ENCODE data around the gene ELK3.

The ELK3 gene

GRCh38 chr12:96166765-96167164 lies 27.4 kb upstream of the ELK3 start:
- Histone ChIP-seq H3K4me1 (ENCODE audit: control insufficient read depth in 1 of 2, insufficient read depth in 2 of 2, low read length in 2 of 2) (no peaks in the 10 kb centered on the region), H3K27ac (ENCODE audit: low read depth, low read length) (no peak overlapping the region), H3K27me3 (ENCODE audit: control insufficient read depth in 1 of 2, insufficient read depth in 2 of 2, low read length in 2 of 2) (no peaks in the 10 kb centered on the region)

DNA sequence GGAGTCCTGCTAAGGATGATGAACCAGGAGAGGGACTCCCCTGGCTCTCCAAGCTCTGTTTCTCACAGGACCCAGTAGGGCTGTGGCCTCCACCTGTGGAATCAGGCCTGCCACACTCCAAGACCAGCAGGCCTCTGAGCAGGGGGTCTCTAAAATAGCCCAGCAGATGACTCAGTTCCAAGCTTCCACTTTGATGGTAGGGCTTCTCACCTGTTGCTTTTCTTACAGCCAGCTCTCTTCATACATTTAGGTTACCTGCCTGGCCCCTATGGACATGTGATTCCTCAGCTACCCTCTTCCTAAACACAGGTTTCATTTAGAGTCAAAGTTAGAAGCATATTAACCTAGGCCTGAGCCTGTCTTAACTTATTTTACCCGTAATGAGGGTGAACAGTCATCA lies 26.7 kb upstream of the ELK3 start:
- H3K27ac ChIP-seq (ENCODE audit: low read depth, low read length): no peak overlapping the region
- H3K9me3 ChIP-seq (ENCODE audit: control insufficient read depth in 1 of 2, low read length in 2 of 2): no peaks in the 10 kb centered on the region
- no peak overlapping the region for H3K4me3 ChIP-seq (ENCODE audit: low read depth in 1 of 2, low read length in 2 of 2)
- no peaks in the 10 kb centered on the region for H3K36me3 ChIP-seq (ENCODE audit: control insufficient read depth in 1 of 2, insufficient read depth in 2 of 2, low read length in 2 of 2)
- H3K9ac ChIP-seq (ENCODE audit: low read depth in 1 of 2, low read length in 2 of 2): no peak overlapping the region
- no peaks in the 10 kb centered on the region for H3K4me1 ChIP-seq (ENCODE audit: control insufficient read depth in 1 of 2, insufficient read depth in 2 of 2, low read length in 2 of 2)
- no peaks in the 10 kb centered on the region for H3K27me3 ChIP-seq (ENCODE audit: control insufficient read depth in 1 of 2, insufficient read depth in 2 of 2, low read length in 2 of 2)

More at GRCh38 chr12:96166765-96167164, 27.4 kb upstream of the ELK3 start:
- Histone ChIP-seq H3K9me3 (ENCODE audit: control insufficient read depth in 1 of 2, low read length in 2 of 2) (no peaks in the 10 kb centered on the region), H3K36me3 (ENCODE audit: control insufficient read depth in 1 of 2, insufficient read depth in 2 of 2, low read length in 2 of 2) (no peaks in the 10 kb centered on the region), H3K4me3 (ENCODE audit: low read depth in 1 of 2, low read length in 2 of 2) (no peak overlapping the region), H3K9ac (ENCODE audit: low read depth in 1 of 2, low read length in 2 of 2) (no peak overlapping the region)

GRCh38 chr12:96170328-96170727 lies 23.8 kb upstream of the ELK3 start:
- no peaks in the 10 kb centered on the region for H3K36me3 ChIP-seq (ENCODE audit: control insufficient read depth in 1 of 2, insufficient read depth in 2 of 2, low read length in 2 of 2)
- no peaks in the 10 kb centered on the region for H3K4me1 ChIP-seq (ENCODE audit: control insufficient read depth in 1 of 2, insufficient read depth in 2 of 2, low read length in 2 of 2)
- no peaks in the 10 kb centered on the region for H3K9me3 ChIP-seq (ENCODE audit: control insufficient read depth in 1 of 2, low read length in 2 of 2)
- H3K27me3 ChIP-seq (ENCODE audit: control insufficient read depth in 1 of 2, insufficient read depth in 2 of 2, low read length in 2 of 2): no peaks in the 10 kb centered on the region
- H3K9ac ChIP-seq (ENCODE audit: low read depth in 1 of 2, low read length in 2 of 2): no peak overlapping the region
- no peak overlapping the region for H3K4me3 ChIP-seq (ENCODE audit: low read depth in 1 of 2, low read length in 2 of 2)
- H3K27ac ChIP-seq (ENCODE audit: low read depth, low read length): no peak overlapping the region

GRCh38 chr12:96170762-96171161 lies 23.4 kb upstream of the ELK3 start:
- Histone ChIP-seq H3K4me3 (ENCODE audit: low read depth in 1 of 2, low read length in 2 of 2) (no peak overlapping the region), H3K27ac (ENCODE audit: low read depth, low read length) (no peak overlapping the region), H3K36me3 (ENCODE audit: control insufficient read depth in 1 of 2, insufficient read depth in 2 of 2, low read length in 2 of 2) (no peaks in the 10 kb centered on the region), H3K9me3 (ENCODE audit: control insufficient read depth in 1 of 2, low read length in 2 of 2) (peaks cover 0 to 3% of the 10 kb centered on the region in 2 donors), H3K4me1 (ENCODE audit: control insufficient read depth in 1 of 2, insufficient read depth in 2 of 2, low read length in 2 of 2) (no peaks in the 10 kb centered on the region), H3K27me3 (ENCODE audit: control insufficient read depth in 1 of 2, insufficient read depth in 2 of 2, low read length in 2 of 2) (no peaks in the 10 kb centered on the region), H3K9ac (ENCODE audit: low read depth in 1 of 2, low read length in 2 of 2) (no peak overlapping the region)

GRCh38 chr12:96171905-96172304 lies 22.3 kb upstream of the ELK3 start:
- H3K4me1 ChIP-seq (ENCODE audit: control insufficient read depth in 1 of 2, insufficient read depth in 2 of 2, low read length in 2 of 2): no peaks in the 10 kb centered on the region
- H3K36me3 ChIP-seq (ENCODE audit: control insufficient read depth in 1 of 2, insufficient read depth in 2 of 2, low read length in 2 of 2): no peaks in the 10 kb centered on the region
- H3K27me3 ChIP-seq (ENCODE audit: control insufficient read depth in 1 of 2, insufficient read depth in 2 of 2, low read length in 2 of 2): no peaks in the 10 kb centered on the region
- no peak overlapping the region for H3K27ac ChIP-seq (ENCODE audit: low read depth, low read length)
- H3K9ac ChIP-seq (ENCODE audit: low read depth in 1 of 2, low read length in 2 of 2): no peak overlapping the region
- H3K9me3 ChIP-seq (ENCODE audit: control insufficient read depth in 1 of 2, low read length in 2 of 2): peaks cover 3 to 15% of the 10 kb centered on the region in 2 donors
- no peak overlapping the region for H3K4me3 ChIP-seq (ENCODE audit: low read depth in 1 of 2, low read length in 2 of 2)

DNA sequence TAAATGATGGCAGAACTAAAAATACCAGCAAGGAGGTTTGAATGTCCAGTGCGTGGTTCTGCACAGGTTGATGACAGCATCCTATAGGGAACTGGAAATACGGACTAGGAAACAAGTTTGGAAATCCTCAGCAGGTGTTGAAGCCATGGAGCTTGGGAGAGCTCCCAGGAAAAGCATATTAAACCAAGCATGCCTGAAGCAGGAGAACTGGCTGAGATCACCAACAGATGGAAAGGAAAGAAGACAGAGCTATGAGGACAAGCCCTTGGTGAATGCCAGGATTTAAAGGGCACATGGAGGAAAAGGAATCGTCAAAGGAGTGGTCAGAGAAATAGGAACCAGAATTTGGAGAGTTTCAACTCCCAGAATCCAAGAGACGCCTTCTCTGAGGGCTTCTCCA lies 21.2 kb upstream of the ELK3 start:
- H3K4me3 ChIP-seq (ENCODE audit: low read depth in 1 of 2, low read length in 2 of 2): no peak overlapping the region
- H3K4me1 ChIP-seq (ENCODE audit: control insufficient read depth in 1 of 2, insufficient read depth in 2 of 2, low read length in 2 of 2): no peaks in the 10 kb centered on the region
- H3K9me3 ChIP-seq (ENCODE audit: control insufficient read depth in 1 of 2, low read length in 2 of 2): peaks cover 3 to 15% of the 10 kb centered on the region in 2 donors
- H3K27me3 ChIP-seq (ENCODE audit: control insufficient read depth in 1 of 2, insufficient read depth in 2 of 2, low read length in 2 of 2): no peaks in the 10 kb centered on the region
- no peaks in the 10 kb centered on the region for H3K36me3 ChIP-seq (ENCODE audit: control insufficient read depth in 1 of 2, insufficient read depth in 2 of 2, low read length in 2 of 2)
- no peak overlapping the region for H3K9ac ChIP-seq (ENCODE audit: low read depth in 1 of 2, low read length in 2 of 2)
- H3K27ac ChIP-seq (ENCODE audit: low read depth, low read length): no peak overlapping the region

GRCh38 chr12:96176575-96176974 lies 17.6 kb upstream of the ELK3 start:
- no peak overlapping the region for H3K9ac ChIP-seq (ENCODE audit: low read depth in 1 of 2, low read length in 2 of 2)
- H3K27ac ChIP-seq (ENCODE audit: low read depth, low read length): no peak overlapping the region
- H3K27me3 ChIP-seq (ENCODE audit: control insufficient read depth in 1 of 2, insufficient read depth in 2 of 2, low read length in 2 of 2): no peaks in the 10 kb centered on the region
- peaks cover 3 to 15% of the 10 kb centered on the region in 2 donors for H3K9me3 ChIP-seq (ENCODE audit: control insufficient read depth in 1 of 2, low read length in 2 of 2)
- H3K4me3 ChIP-seq (ENCODE audit: low read depth in 1 of 2, low read length in 2 of 2): no peak overlapping the region
- no peaks in the 10 kb centered on the region for H3K4me1 ChIP-seq (ENCODE audit: control insufficient read depth in 1 of 2, insufficient read depth in 2 of 2, low read length in 2 of 2)
- no peaks in the 10 kb centered on the region for H3K36me3 ChIP-seq (ENCODE audit: control insufficient read depth in 1 of 2, insufficient read depth in 2 of 2, low read length in 2 of 2)

DNA sequence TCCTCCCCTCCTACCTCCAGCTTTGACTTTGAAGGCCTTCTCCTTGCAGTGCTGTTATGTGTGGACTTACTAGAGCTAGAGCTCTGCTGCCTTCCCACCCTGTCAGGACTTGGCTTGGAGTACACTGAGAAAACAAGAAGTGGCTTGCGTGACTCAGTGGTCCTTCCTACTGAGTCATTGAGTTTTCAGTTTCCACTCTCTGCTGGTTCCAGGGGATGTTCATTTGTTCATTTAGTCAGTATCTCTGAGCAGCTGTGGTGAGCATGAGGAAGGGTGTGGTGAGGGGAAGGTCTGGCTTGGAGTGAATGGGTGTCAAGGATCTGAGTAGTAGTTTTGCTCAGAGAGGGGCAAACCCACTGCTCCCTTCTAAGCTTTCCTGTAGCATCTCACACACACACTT lies 17.2 kb upstream of the ELK3 start:
- Histone ChIP-seq H3K27ac (ENCODE audit: low read depth, low read length) (no peak overlapping the region), H3K36me3 (ENCODE audit: control insufficient read depth in 1 of 2, insufficient read depth in 2 of 2, low read length in 2 of 2) (no peaks in the 10 kb centered on the region), H3K4me3 (ENCODE audit: low read depth in 1 of 2, low read length in 2 of 2) (no peak overlapping the region), H3K27me3 (ENCODE audit: control insufficient read depth in 1 of 2, insufficient read depth in 2 of 2, low read length in 2 of 2) (no peaks in the 10 kb centered on the region), H3K9ac (ENCODE audit: low read depth in 1 of 2, low read length in 2 of 2) (no peak overlapping the region), H3K4me1 (ENCODE audit: control insufficient read depth in 1 of 2, insufficient read depth in 2 of 2, low read length in 2 of 2) (no peaks in the 10 kb centered on the region), H3K9me3 (ENCODE audit: control insufficient read depth in 1 of 2, low read length in 2 of 2) (peaks cover 3 to 15% of the 10 kb centered on the region in 2 donors)

GRCh38 chr12:96183734-96184370 lies 10.3 kb upstream of the ELK3 start:
- no peaks in the 10 kb centered on the region for H3K9me3 ChIP-seq (ENCODE audit: control insufficient read depth in 1 of 2, low read length in 2 of 2)
- H3K4me1 ChIP-seq (ENCODE audit: control insufficient read depth in 1 of 2, insufficient read depth in 2 of 2, low read length in 2 of 2): no peaks in the 10 kb centered on the region
- no peaks in the 10 kb centered on the region for H3K36me3 ChIP-seq (ENCODE audit: control insufficient read depth in 1 of 2, insufficient read depth in 2 of 2, low read length in 2 of 2)
- H3K27ac ChIP-seq (ENCODE audit: low read depth, low read length): no peak overlapping the region
- no peak overlapping the region for H3K4me3 ChIP-seq (ENCODE audit: low read depth in 1 of 2, low read length in 2 of 2)
- H3K27me3 ChIP-seq (ENCODE audit: control insufficient read depth in 1 of 2, insufficient read depth in 2 of 2, low read length in 2 of 2): no peaks in the 10 kb centered on the region
- H3K9ac ChIP-seq (ENCODE audit: low read depth in 1 of 2, low read length in 2 of 2): no peak overlapping the region

- Histone ChIP-seq H3K36me3 (ENCODE audit: control insufficient read depth in 1 of 2, insufficient read depth in 2 of 2, low read length in 2 of 2) (no peaks in the 10 kb centered on the region), H3K4me1 (ENCODE audit: control insufficient read depth in 1 of 2, insufficient read depth in 2 of 2, low read length in 2 of 2) (no peaks in the 10 kb centered on the region), H3K9ac (ENCODE audit: low read depth in 1 of 2, low read length in 2 of 2) (no peak overlapping the region), H3K9me3 (ENCODE audit: control insufficient read depth in 1 of 2, low read length in 2 of 2) (no peaks in the 10 kb centered on the region), H3K27ac (ENCODE audit: low read depth, low read length) (no peak overlapping the region), H3K27me3 (ENCODE audit: control insufficient read depth in 1 of 2, insufficient read depth in 2 of 2, low read length in 2 of 2) (no peaks in the 10 kb centered on the region), H3K4me3 (ENCODE audit: low read depth in 1 of 2, low read length in 2 of 2) (no peak overlapping the region)
Observed at GRCh38 chr12:96185914-96186313, 8.3 kb upstream of the ELK3 start.

Data from duodenal mucosa (tissue), 2 donors.